Loucy (cell line): ENCODE measurements around the gene SOX12.

Experiments
- CTCF ChIP-seq: fragments of 200-600 bp; sonication (generic); conservative IDR thresholded peaks from 2 replicates; pipeline ENCODE4 v1.5.1; 2014; ENCODE audit warnings: mild to moderate bottlenecking, antibody characterized with exemption, low read length
- EZH2phosphoT487 ChIP-seq: fragments of 200-600 bp; IDR thresholded peaks from 2 replicates; pipeline ENCODE4 v1.6.1; 2018; ENCODE audit warnings: antibody characterized with exemption, mild to moderate bottlenecking, moderate library complexity, borderline replicate concordance

- TF ChIP-seq CTCF: no peak; the same call in 1 of the 2 replicates
- no peak for TF ChIP-seq EZH2phosphoT487
Measured at GRCh38 chr20:297098-297924, 28.0 kb upstream of the SOX12 start, which contains the start of gene ZCCHC3.
